ENCODE data around the gene KLHL22.
"Not testable (repeated sequence)": the region's sequence is repeated elsewhere in the genome, so short reads cannot be mapped to it uniquely, and the experiment has no call there.

The KLHL22 gene

DNA sequence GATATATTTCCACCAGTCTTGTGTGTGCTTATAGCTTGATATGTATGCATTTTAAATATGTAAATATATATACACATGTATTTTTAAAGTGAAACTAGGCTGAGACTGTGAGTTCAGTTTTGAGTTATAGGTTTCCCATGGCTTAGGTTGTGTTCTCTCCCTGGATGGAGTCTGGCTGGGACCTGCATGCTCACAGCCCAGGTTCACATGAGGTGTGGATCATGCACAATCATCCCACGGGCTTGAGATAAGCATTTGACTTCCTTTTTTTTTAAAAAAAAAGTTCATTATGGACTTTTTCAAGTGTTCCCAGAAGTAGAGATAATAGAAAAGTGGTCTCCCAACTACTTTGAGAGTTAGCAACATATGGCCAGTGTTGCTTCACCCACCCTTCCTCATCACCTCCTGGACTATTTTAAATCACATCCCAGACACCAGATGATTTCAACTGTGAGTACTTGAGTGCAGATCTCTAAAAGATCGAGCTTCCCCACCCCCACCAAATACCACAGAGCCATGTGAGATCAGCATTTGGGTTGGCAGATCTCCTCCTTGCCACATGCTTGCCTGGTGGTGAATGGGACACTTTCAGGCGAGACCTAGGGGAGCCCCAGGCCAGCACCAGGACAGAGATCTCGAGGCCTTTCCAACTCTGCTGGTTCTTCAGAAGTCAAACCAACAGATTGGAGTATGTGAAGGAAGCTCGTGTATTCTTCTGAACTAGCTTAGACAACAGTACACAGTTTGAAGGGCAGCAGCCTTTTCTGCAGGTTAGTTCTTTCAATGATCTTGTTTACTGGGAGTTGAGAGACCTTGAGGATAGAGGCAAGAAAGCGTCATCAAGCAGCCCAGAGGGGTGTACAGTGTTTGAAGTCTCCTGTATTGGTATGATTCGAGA, 27.7 kb upstream of the KLHL22 start:
- DNase-seq: no peak

DNA sequence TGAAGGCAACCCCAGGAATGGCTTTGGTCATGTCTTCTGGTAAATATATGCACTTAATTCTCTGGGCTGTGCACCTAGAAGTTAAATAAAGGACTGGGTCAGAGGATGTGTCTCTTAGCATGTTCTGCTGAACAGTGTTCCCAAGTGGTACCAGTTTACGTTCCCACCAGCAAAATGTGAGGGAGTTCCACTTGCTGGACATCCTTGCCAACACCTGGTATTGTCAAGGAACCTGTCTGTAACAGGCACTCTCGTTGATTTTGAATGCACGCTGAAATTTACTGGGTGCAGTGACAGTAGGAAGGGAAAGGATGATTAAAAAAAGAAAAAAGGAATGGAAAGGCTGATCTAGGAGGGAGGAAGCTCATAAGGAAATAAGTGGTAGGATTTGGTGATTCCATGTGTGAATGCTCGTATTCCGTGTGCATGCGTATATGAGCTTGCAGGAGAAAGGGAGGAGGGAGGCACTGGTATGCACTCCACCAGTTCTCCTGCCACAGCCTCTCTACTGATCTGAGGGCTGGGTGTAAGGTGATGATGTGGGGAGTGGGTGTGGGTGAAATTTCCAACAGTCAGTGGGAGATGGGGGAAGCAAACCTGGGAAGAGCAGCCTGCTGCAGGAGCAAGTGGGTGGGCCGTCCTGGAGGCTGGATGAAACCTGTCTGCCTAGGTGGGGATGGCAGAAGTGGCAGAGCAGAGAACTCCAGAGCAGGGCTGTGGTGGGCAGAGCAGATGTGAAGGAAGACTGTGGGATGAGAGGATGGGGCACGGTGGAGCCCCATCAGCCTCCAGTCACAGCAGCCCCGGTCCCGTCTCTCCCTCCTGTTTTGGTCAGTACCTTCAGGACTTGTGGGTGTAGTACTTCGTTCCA, 26.8 kb upstream of the KLHL22 start:
- no peak for DNase-seq

DNA sequence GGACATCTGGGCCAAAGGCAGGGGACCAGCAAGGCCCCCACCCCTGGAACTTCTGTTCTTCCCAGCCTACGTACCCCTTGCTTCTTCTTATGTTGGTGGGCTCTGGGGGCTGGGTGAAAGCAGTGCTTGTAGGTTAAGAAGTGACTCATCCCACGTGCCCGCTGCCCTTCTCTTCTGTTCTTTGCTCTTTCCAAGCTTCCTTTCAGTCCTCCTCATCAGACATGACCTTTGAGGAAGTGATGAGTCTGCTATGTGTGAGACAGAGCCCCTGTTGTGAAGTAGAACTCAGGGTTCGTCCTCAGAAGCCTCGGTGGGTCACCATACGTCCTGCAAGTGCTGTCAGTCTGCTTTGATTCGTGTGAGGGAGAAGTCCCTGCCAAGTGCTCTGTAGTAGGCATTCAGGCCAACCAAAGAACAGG, 24.5 kb upstream of the KLHL22 start:
- peak in 1 of 2 donors; percentile 18 for DNase-seq

DNA sequence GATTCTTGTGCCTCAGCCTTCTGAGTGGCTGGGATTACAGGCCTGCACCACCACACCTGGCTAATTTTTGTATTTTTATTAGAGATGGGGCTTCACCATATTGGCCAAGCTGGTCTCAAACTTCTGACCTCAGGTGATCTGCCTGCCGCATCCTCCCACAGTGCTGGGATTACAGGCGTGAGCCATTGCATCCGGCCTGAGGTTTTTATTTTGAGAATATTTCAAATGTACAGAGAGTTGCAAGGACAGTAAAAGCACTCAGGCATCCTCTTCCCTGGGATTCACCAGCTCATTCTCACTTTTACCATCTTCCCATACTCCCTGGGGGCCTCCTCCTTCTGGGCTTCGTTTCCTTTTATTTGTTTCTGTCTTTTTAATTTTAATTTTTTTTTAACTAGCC, 24.0 kb upstream of the KLHL22 start:
- DNase-seq: no peak

DNA sequence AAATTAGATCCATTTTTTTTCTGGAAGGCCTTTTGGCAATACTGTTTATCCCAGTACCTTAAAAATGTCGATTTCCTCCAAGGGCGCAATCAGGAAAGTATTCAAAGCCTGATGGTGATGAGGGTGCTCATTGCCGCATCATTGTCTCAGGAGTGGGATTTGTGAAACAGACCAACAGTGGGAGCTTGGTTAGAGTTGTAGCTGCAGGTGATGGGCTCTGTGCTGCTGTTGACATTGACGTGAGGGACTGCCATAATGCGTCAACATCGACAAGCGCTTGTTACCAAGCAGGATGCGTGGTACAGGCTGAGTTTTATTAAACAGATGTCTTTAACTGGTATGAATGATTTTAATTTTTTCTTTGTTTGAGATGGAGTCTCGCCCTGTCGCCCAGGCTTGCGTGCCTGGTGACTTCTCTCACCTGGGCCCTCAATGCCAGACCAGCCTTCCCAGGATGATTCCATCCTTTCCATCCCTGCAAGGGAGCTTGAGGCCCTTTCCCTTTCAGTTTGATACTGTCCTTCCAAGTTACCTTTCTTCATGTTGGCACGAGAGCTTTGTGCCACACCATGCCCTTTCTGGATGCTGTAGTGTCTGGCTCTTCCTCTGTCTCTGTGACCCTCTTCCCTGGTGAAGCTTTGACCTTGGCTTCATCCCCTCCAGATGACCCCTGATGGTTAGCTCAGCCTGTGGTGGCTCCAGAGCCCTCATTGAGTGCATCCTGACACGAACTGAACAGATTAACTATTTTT, 22.4 kb upstream of the KLHL22 start:
- DNase-seq: no peak

DNA sequence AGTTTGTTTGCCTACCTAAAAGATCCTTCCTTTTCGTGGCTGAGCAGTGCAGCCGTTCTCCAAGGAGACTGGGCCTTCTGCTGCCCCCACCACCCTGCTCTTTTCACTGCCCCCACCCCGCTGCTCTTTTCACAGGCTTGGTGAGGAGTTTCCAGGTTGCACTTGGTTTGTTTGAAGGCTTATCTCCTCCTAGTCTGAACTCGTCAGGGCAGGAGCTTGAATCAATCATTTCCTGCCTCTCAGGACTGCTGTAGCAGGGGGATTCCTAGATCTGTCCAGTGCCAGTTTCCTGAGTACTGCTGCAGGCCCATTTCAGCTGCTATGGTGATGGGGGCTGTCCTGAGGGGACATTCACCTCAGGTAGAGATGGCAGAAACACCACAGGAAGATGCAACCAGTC, 21.8 kb upstream of the KLHL22 start:
- no peak for DNase-seq

DNA sequence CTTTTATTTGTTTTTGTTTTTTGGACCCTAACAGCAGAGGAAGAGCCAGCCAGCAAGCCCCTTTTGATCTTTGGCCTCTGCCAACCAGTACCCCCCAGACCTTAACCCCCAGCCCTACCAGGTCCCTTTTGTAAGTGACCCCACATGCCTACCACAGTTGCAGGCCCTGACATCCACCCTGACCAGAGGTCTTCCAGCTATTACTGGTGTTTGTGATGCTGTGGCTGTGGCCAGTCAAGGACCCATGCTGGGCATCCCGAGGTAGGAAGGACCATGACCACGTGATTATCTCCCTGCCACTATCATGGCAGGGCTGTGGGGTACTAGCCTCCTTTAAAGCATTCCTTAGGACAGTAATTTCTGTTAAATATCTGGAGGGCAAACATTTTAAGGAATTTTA, 20.8 kb upstream of the KLHL22 start:
- DNase-seq: no peak

DNA sequence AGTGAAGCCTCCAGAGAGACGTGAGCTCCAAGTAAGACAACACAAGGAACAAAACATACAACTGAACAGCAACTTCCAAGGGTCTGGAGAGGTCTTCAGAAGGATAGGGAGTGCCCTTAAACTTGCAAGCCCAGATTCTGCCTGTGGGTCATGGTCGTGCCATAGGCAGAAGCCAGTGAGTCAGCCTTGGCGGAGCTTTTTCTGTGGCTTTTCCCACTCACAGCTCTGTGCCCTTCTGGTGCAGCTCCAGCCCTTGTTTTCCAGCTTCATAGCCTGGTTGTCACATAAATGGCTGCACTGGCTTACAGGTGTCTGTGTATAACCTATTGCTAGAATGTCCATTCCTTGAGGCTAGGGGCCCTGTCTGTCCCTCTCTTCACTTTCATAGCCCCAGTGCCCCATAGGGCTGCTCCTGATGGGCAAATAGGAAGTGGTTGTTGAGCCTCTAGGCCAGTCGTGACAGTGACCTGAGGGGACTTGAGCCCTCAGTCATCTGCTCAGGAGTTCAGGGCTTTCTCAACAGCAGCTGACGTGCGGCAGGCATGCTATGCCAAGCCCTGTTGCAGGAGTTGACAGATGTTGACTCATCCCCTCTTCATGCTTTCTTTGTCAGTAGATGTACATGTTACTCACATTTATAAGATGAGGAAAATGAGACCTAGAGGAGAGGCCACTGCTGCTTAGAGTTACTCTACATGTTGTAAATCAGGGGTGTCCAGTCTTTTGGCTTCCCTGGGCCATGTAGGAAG, 19.2 kb upstream of the KLHL22 start:
- DNase-seq: no peak

DNA sequence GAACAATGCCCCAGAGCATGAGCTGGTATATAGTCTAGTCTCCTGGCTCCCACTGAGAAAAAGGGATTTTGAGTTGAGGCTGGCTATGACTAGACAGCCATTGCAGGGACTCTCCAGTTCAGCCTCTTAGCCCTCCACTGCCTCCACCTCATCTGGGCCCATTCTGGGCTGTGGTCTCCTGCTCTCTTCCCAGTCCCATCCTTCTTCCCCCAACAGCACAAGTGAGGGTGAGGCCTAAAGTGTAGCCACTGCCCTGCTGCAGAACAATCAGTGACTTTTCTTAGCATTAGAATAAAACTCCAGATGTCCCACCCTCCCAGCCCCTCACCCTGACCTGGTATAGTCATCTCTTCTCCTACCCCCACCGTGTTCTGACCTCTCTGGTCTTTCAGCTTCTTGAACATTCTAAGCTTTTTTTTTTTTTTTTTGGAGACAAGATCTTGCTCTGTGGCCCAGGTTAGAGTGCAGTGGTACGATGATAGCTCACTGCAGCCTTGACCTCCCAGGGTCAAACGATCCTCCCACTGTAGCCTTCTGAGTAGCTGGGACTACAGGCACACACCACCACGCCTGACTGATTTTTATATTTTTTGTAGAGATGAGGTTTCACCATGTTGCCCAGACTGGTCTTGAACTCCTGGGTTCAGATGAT, 16.1 kb upstream of the KLHL22 start:
- DNase-seq: no peak

DNA sequence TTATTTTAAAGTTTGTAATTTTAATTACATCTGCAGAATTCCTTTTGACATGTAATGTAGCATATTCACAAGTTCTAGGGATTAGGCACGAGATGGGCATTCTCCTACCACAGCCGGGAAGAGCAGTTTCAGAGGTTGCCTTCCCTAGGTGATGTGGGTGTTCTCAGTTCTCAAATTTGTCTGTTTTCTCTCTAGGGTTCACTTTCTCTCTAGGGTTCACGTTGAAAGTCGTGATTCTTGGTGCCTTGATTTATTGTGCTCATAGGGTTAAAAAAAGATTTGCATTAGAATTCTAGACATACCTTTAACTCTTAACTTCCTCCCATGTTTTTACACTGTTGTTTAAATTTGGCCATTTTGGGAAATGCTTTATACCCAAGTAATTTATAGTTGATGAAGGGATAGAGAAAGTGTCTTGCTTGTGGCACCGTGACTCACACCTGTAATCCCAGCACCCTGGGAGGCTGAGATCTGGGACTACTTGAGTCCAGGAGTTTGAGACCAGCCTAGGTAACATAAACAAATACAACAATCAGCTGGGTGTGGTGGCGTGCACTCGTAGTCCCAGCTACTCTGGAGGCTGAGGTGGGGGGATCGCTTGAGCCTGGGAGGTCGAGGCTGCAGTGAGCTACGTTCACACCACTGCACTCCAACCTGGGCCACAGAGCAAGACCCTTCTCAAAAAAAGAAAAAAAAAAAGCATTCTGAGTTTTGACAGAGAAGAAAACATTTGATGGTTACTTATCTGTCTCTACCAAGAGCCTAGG, 15.4 kb upstream of the KLHL22 start:
- DNase-seq: no peak

DNA sequence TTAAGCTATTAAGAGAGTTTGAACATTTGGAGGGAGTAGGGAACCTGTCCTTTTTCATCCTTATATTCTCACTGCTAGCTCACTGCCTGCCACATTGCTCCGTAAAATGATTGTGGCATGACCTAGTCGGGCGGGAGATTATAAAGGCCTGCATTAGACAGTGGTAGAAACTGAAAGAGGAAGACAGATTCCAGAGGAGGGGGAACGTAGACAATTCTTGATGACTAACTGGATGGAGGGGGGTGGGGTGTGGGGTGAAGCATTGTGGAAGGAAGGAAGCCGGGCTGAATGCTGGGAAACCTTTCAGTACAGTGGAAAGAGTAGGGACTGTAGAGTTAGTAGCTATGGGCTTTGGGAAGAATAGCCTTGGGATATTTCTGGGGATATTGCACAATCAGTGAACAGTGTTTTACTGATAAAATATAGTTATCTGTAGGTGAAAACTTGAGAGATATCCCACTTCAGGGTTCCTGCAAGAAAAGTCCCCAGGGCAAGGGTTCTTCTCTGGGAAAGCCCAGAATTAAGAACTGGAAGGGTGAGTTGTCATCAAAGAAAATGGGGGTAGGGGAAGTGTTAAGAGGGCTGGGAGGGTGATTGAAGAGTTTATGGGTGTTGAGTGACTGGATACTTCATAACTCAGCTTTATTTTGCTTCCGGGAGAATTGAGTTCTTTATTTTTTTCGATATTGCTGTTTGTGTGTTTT, 13.9 kb upstream of the KLHL22 start:
- peak; percentile 38 to 93 for DNase-seq

DNA sequence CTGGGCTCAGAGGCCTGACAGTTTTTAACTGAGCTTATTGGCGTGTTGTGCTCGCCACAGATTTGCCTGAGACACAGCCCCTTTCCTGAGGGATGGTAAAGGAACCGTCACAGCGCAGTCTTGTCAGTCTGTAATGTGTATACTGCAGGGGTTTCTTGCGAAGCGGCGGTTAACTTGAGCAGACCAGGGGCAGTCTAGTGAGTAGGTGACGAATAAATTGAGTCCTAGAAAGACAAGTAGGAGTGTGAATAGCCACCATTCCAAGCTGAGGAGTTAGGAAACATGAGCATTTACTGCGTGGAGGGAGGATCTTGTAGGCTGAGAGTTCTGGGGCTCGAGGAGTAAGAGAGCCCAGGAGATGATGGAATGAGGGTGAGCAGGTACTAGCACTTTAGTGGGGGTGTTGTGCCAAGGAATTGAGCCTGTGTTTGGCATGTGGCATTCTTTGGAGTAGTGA, 13.2 kb upstream of the KLHL22 start:
- DNase-seq: no peak

DNA sequence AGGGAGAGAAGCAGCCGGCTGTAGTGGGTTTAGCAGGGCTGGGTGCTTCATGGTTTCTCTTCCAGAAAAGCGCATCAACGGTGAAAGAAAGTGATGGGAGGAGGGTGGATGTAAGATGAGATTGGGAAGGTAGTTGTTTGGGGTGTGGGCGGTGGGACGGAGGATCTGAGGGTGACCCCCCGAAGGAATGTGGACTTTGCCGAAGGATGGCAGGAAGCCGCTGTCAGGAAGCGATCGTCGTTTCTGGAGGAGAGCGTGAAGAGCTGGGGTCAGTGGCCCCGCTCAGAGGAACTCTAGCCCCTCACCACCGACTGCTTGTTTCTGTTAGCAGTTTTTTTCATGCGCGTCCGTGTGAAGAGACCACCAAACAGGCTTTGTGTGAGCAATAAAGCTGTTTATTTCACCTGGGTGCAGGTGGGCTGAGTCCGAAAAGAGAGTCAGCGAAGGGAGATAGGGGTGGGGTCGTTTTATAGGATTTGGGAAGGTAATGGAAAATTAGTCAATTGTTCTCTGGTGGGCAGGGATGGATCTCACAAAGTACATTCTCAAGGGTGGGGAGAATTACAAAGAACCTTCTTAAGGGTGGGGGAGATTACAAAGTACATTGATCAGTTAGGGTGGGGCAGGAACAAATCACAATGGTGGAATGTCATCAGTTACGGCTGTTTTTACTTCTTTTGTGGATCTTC, 12.6 kb upstream of the KLHL22 start:
- DNase-seq: not testable (repeated sequence)

DNA sequence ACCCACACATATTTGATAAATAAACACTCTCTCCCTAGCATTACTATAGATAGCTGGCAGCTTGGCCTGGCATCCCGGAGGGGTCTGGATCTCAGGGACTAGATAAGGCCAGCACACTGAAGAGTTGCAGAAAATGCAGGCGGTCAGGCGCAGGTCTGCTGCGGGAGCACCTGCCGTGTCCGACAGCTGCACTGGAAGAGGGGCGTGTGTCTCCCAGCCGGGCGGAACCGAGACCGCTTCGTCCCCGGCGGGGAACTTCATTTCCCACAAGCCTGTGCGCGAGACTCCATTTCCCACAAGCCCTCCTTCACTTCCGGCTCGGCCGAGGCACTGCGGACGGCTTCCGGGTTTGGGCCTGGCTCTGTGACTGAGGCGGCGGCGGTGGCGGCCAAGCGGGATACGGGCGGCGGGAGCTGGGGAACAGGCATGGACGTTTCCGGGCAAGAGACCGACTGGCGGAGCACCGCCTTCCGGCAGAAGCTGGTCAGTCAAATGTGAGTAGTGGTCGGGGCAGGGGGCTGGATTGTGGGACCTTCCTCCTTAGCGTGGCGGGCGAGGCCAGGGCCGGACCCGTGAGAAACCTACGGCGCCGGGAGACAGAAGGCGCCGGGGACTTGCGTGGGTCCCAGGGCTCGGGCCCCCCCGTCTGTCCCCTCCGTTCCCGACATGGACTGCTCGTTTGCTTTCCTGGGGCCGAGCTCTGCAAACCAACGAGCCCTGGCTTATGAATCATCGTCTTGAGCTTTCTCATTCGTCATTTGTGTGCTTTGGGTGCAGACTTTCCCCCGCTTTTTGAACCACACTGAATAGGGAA, 11.9 kb upstream of the KLHL22 start, which contains the start of gene MED15:
Gene MED15 (plus strand): TSS at position 358 of the 814 bp plus-strand sequence. CDS start 69 bp downstream, at position 427.
- DNase-seq: peak; percentile 63 to 74

DNA sequence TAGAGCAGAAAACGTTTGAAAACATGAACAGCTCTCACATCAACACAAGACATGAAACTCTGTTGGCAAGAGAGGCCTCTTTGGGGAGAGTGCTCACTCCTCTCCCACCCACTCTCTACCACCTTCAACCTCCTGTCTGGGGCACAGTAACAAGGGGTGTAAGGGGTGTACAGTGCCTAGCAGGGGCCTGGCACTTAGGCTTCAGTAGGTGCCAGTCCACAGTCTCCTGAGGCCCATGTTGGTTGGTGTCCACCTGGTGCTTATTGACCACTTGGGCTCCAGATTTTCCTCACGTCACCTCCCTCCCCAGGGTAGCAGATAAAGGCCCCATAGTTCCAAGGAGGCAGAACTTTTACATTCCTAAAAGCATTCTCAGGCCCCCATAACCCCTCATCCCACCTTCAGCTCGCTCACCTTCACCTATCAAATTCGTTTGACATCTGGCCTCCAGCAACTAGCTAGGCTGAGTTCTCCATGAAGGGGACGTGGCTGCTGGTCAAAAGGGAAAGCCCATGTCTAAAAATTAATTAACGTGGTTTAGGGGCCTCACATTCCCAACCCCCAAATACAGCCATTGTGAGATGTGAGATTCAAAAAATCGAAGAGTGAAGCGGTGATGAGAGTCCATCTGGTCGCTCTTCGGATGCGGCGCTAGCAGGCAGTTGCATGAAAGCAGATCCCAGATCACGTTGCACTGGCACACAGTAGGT, 11.1 kb upstream of the KLHL22 start:
- no peak for DNase-seq

DNA sequence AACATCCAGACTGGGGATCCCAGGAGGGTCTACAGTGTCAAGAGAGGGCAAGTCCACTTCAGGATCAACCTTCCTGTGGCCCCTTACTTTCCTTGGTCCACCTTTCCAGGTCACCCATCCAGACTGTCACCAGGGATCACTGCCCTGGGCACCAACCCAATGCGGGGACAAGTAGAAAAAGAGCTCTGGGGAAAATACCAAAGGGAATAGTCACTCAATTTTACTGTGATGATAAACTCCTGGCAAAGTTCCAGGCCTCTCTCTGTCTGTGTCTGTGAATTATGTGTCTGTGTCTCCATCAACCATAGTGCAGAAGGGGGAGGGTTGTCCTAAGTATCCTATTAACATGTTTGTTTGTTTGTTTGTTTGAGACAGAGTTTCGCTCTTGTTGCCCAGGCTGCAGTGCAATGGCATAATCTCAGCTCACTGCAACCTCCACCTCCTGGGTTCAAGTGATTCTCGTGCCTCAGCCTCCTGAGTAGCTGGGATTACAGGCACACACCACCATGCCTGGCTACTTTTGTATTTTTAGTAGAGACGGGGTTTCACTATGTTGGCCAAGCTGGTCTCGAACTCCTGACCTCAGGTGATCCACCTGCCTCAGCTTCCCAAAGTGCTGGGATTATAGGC, 8.8 kb upstream of the KLHL22 start:
- DNase-seq: not testable (repeated sequence)

DNA sequence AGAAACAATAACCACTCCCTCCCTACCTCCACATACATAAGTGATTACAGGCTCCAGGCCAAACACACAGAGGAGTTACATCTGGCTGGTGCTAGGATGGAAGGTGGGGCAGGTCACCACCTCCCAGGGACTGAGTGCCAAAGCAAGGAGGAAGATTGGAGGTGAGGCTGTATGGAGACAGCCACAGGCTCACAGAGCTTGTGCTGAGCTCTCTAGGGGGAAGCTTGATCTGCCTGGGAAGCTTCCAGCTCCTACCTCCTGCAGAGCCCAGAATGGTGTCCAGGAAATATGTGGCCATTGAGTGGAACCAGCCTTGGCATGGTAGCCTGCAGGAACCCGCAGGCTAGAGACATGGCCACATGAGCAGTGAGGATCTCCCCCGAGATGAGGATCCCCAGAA, 8.2 kb upstream of the KLHL22 start:
- DNase-seq: no peak

Measured in bone marrow (tissue), 2 donors.